Measurements from ENCODE around the gene SCFD2. TPM values are rescaled to one million over a fixed set of nuclear protein-coding genes. Genes with fewer than 3 reads are reported as not detected.

Gene SCFD2
- total and polyA plus RNA-seq, 10 of the 15 experiments (the other 5 are each of a cell fraction or from before 2014, with no cell fraction given) = 4.8 to 37.6 (median 24.9) TPM

DNA sequence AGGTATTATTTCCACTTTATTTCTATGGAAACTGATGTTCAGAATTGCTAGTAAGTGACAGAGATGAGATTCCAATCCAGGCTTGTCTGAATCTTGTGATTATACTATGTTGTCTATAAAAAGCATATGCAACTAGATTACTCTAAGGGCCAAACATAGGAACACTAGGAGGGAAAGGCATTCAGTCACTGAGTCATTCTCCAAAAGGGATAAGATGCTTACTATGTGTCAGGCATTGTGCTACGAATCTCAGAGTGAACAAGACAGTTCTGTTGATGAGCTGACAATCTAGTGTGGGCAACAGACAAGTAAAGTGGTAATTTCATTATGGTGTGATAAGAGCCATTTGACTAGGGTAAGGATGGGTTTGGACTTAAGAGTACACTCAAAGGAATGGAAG, 426.5 kb downstream of the SCFD2 start:
- intact Hi-C loops (cut with micrococcal nuclease; ENCODE audit: unreplicated experiment) (no loop called here), in situ Hi-C loops (cut with MboI) (no loop called here)
- no peak for TF ChIP-seq FOXM1 (IDR thresholded peaks at IDR 0.05; ENCODE audit: low read depth, low read length)
- TF ChIP-seq HSF1 (IDR thresholded peaks at IDR 0.05; ENCODE audit: low read depth, low read length) = no peak
- TF ChIP-seq RAD51 (IDR thresholded peaks at IDR 0.05) = no peak
- TF ChIP-seq EZH2 (IDR thresholded peaks at IDR 0.05; ENCODE audit: borderline replicate concordance, control insufficient read depth, low read depth, low read length) = no peak
- no peak for TF ChIP-seq ZNF217 (IDR thresholded peaks at IDR 0.05)
- TF ChIP-seq, protein P1, sequence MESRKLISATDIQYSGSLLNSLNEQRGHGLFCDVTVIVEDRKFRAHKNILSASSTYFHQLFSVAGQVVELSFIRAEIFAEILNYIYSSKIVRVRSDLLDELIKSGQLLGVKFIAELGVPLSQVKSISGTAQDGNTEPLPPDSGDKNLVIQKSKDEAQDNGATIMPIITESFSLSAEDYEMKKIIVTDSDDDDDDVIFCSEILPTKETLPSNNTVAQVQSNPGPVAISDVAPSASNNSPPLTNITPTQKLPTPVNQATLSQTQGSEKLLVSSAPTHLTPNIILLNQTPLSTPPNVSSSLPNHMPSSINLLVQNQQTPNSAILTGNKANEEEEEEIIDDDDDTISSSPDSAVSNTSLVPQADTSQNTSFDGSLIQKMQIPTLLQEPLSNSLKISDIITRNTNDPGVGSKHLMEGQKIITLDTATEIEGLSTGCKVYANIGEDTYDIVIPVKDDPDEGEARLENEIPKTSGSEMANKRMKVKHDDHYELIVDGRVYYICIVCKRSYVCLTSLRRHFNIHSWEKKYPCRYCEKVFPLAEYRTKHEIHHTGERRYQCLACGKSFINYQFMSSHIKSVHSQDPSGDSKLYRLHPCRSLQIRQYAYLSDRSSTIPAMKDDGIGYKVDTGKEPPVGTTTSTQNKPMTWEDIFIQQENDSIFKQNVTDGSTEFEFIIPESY (IDR thresholded peaks at IDR 0.05) = no peak
- H3K79me2 ChIP-seq (ENCODE audit: control insufficient read depth, insufficient read depth, low read length) = no peaks in the 10 kb centered on the region
- ChIA-PET CTCF (interaction anchor here (1.1 kb wide), 1 partner anchor 130 kb away, joined by 3 read pairs; no protein-coding TSS in a partner anchor), RAD21 (ENCODE audit: unreplicated experiment) (no interaction called here), SMC1A (ENCODE audit: uncharacterized antibody, unreplicated experiment) (interaction anchor here (1.0 kb wide), 1 partner anchor 10 kb away, joined by 3 read pairs; no protein-coding TSS in a partner anchor), POLR2A (interaction anchor here (0.6 kb wide), 1 partner anchor 443 kb away, joined by 6 read pairs; no protein-coding TSS in a partner anchor)
- 75% methylated on average over 1 of the region's 1 CpG for WGBS (ENCODE audit: insufficient coverage, insufficient replicate concordance, low lambda C conversion rate, missing lambda C conversion rate)
- H3K27ac ChIP-seq (ENCODE audit: control insufficient read depth, insufficient read depth) = no peak overlapping the region
- H3K4me2 ChIP-seq (ENCODE audit: control insufficient read depth, insufficient read depth) = no peak overlapping the region
- ATAC-seq (no peak), DNase-seq (ENCODE audit: low read depth, low spot score) (no peak), FAIRE-seq (no peak)
- H3K4me3 ChIP-seq = no peak overlapping the region
- H3K9me3 ChIP-seq (replicated peaks; ENCODE audit: control insufficient read depth, insufficient read depth, low read length) = no peaks in the 10 kb centered on the region
- H3K4me1 ChIP-seq (ENCODE audit: control insufficient read depth, insufficient read depth, low read length) = no peaks in the 10 kb centered on the region
- no peaks in the 10 kb centered on the region for H3K36me3 ChIP-seq (ENCODE audit: control insufficient read depth in 2 of 2, insufficient read depth in 2 of 2, low read length in 1 of 2)
- H3K9ac ChIP-seq (ENCODE audit: control insufficient read depth, insufficient read depth, low read length) = no peak overlapping the region
- H4K20me1 ChIP-seq (ENCODE audit: control insufficient read depth, insufficient read depth) = no peaks in the 10 kb centered on the region
- BruUV-seq (replicated peaks) = no TSS peak
- H3K27me3 ChIP-seq (replicated peaks in 1 of 2; ENCODE audit: control insufficient read depth in 2 of 2, insufficient read depth in 2 of 2, low read length in 1 of 2) = no peaks in the 10 kb centered on the region
- no peak overlapping the region for H2AFZ ChIP-seq (ENCODE audit: control insufficient read depth, low read depth, low read length)
